Endometrium (tissue), 2 donors: ENCODE results near the gene NCSTN.

Experiments used
- FAIRE-seq: peaks from 2 replicates; lab custom pipeline; 2012; peaks lifted over from hg19 to GRCh38; lab: Jason Lieb, UNC
- donor health status: control.
- donor health status: control.

Gene NCSTN

GRCh38 chr1:160342953-160343869 is at the start of gene NCSTN, which contains the start of gene COPA:
Gene NCSTN (plus strand): TSS chr1:160343383. CDS start chr1:160343397, 14 bp downstream.
Gene COPA (minus strand): TSS chr1:160343250. CDS start chr1:160343170, 80 bp downstream.
- FAIRE-seq, result peak; percentile 73

- FAIRE-seq, result no peak
These were observed 47.1 kb upstream of the NCSTN start for GRCh38 chr1:160296036-160296435.

- no peak for FAIRE-seq
These were observed 43.0 kb upstream of the NCSTN start for GRCh38 chr1:160300173-160300572.

DNA sequence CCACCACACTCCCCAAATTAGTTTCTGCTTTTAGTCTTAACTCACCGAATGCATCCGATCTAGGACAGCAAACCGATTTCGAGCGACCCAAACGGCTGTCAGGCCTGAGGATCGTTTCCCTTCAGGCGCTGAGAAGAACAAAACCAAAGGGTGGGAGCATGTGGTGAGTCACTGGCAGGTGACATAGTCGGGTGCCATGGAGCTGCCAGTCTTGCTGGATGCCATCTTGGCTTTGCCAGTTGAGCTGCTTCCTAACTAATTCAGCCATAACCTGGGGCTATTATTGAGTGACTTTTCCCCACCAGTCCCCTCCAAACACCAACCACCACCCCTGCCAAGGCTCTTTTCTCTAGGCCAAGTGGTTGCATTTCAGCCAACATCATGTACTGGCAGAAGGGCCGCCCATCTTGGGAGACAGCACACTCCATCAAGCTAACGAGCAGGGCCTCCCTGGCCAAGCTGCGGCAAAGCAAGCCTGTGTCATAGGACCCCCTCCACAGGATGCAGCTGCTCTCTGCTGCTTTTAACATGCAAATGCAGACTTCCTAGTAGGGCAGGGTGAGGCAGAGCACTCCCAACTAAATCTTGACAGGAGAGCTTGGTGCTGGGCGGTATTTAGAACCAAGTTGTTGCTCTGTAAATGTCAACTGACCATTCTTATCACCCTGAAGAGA is 35.9 kb upstream of the NCSTN start:
- FAIRE-seq, result no peak

DNA sequence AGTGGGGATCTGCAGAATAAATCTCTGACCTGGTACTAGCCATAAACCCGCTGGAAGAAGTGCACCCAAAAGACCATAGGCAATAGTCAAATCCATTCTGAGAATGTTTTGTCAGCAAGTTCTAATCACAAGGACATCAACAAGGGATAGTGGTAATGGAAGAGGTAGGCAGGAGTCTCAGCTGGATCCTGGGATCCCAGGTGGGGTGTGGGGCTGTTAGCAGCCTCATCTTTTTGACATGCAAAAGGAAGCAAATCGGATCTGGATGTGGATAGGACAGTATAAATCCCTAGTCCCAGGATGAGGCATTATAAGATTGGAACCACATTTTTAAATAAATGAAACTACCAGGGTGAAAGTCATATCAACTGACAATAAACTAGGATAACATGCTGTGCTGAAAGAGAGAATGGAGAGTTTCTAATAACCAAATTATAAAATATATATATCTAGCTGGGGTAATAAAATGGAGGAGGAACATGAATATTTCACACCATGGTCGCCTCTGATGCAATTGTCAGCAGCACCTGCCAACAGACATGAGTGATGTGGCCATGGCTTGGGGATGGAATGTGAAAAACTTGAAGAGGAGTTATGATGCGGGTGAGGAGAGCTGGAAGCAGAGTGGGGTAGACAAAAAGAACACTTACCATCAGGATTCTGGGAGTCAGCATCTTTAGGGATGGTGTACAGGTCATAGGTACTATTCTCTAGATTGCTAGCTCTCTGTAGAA is 34.6 kb upstream of the NCSTN start:
- no peak for FAIRE-seq

- no peak for FAIRE-seq
These were observed 34.0 kb upstream of the NCSTN start for GRCh38 chr1:160309185-160309557.

GRCh38 chr1:160309571-160309970 is 33.6 kb upstream of the NCSTN start:
- no peak for FAIRE-seq

- no peak for FAIRE-seq
These were observed 27.8 kb upstream of the NCSTN start for GRCh38 chr1:160315359-160315758.

GRCh38 chr1:160322831-160323230 is 20.4 kb upstream of the NCSTN start:
- FAIRE-seq, result no peak

GRCh38 chr1:160325252-160325651 is 17.9 kb upstream of the NCSTN start:
- FAIRE-seq, result no peak

DNA sequence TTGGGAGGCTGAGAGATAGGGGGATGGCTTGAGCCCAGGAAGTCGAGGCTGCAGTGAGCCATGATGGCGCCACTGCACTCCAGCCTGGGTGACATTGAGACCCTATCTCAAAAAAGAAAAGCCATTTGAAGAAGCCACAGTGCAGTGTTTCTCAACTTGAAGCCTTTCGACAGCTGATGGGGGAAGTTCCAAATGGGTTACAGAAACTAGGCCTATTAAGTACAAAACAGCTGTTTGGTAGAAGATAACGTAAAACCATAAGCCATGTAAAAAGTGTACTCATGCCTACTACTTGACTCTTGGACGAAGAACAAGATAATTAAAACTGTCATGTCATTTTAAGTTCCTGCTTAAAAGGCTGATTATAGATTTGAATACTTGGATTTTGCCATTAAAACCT is 16.8 kb upstream of the NCSTN start:
- FAIRE-seq, result no peak

DNA sequence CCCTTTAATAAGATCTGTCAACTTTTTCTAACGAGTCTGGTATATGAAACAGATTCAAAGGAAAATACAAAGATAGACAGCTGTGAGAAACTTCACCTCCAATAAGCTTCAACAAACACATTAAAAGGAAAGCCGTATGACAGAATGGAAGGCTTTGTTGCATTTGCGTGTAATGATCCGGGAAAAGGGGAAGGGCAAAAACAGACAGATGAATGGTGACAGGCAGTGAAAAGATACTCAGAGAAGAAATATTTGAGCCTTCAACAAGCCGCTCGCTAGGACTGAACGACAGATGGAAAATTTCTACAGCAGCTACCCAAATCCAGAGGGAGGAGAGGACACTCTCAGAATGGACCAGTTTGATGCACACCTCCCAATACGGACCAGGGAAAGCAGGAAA is 15.0 kb upstream of the NCSTN start:
- no peak for FAIRE-seq

DNA sequence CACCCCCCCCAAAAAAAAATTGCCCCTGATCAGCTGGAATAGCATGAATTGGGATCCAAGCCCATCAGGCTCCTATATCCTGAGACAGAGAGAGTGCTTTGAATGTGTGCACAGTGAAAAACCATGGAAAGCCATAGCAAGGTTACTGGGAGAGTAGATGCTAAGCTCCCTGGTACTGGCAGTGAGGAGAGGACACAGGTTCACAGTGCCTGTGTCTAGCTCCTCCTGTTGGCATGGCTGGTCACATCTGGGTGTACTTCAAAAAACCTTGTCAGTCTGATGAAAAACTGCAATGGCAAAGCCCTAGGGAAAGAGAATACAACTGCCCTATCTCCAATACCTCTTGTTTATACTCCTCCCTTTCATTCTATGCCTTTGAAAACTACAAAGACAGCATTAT is 13.1 kb upstream of the NCSTN start:
- FAIRE-seq, result no peak

DNA sequence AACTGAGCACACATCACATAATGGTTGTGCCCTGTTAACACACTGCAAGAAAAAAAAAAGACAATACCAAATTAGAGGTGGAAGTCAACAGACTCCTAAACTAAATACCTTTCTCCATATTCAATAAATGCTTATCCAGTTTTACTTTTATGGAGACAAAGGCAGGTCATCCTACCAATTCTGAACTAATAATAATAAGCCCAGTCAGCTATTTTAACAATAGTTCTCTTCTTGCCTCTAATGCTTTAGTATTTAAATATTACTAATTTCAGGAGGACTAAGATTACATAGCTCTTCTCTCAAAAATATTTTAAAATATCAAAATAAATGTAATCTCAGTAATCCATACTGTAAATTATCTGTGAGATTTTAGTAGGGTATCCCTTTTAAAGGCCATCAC is 10.7 kb upstream of the NCSTN start:
- no peak for FAIRE-seq

- no peak for FAIRE-seq
These were observed 4.6 kb upstream of the NCSTN start for GRCh38 chr1:160338580-160338979.

GRCh38 chr1:160340146-160340545 is 3.0 kb upstream of the NCSTN start:
- FAIRE-seq, result no peak

- no peak for FAIRE-seq
These were observed 2.3 kb upstream of the NCSTN start for GRCh38 chr1:160340866-160341265.

GRCh38 chr1:160342526-160342925 is 657 bp upstream of the NCSTN start:
- FAIRE-seq, result no peak

GRCh38 chr1:160344241-160344640 is 1.1 kb downstream of the NCSTN start:
- no peak for FAIRE-seq

GRCh38 chr1:160344936-160345335 is 1.8 kb downstream of the NCSTN start:
- no peak for FAIRE-seq

- FAIRE-seq, result no peak
These were observed 3.3 kb downstream of the NCSTN start for GRCh38 chr1:160346463-160346862.

GRCh38 chr1:160346958-160347357 is 3.8 kb downstream of the NCSTN start:
- FAIRE-seq, result no peak

DNA sequence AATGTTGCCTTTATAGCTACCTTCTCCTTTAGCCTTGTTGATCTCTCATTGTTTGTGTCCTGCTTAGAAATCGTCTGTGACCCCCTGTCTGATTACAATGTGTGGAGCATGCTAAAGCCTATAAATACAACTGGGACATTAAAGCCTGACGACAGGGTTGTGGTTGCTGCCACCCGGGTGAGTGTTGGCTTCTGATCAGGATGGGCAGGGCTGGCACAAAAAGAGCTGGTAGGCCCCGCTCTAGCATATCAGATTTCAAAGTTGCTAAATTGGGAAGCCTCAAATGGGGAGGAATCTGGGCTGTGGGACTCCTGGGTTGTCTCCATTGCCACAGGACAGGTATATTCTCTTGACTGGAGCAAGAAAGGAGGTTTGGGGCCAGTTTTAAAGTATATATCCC is 8.4 kb downstream of the NCSTN start:
- no peak for FAIRE-seq
